Activated CD8-positive, alpha-beta memory T cell treated with anti-CD3 and anti-CD28 coated beads for 24 hours (primary cell): ENCODE results near the gene VSTM1.
"Not testable (repeated sequence)": the region's sequence is repeated elsewhere in the genome, so short reads cannot be mapped to it uniquely, and the experiment has no call there.

Experiments used
- DNase-seq: peaks from one replicate; pipeline ENCODE4 v3.0.0-alpha.2; 2020

VSTM1 gene

GRCh38 chr19:54069470-54069869 lies 5.8 kb upstream of the VSTM1 start:
- no peak for DNase-seq

- no peak for DNase-seq
These were observed 1.1 kb downstream of the VSTM1 start for GRCh38 chr19:54062643-54063042.

- no peak for DNase-seq
These were observed 16.1 kb downstream of the VSTM1 start for GRCh38 chr19:54047616-54048015.

DNA sequence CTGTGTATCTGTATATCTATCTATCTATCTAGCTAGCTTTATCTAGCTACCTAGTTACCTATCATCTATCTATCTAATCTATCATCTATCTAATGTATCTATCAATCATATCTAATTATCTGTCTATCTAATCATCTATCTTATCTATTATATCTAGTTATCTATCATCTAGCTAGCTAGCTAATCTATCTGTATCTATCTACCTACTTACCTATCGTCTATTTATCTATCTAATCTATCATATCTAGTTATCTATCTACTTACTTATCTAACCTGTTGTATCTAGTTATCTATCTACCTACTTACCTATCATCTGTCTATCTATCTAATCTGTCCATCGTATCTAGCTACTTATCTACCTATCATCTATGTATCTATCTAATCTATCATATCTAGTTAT lies 17.9 kb downstream of the VSTM1 start:
- no peak for DNase-seq

DNA sequence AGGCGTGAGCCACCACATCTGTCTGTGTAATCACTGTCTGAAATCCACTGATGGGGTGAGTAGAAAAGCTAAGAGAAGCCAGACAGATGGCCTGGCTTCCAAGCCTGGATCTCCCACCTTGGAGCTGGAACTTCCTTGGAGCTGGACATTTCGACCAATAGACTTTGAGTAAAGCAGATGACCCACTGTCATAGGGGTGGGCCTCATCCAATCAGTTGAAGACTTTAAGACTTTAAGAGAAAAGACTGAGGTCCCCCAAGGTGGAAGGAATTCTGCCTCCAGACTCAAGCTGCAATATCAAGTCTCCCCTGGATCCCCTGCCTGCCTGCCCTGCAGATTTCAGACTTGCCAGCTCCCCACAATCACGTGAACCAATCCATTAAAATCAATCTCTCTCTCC lies 20.7 kb downstream of the VSTM1 start:
- no peak for DNase-seq

GRCh38 chr19:54041969-54042606 lies 21.6 kb downstream of the VSTM1 start:
- no peak for DNase-seq

DNA sequence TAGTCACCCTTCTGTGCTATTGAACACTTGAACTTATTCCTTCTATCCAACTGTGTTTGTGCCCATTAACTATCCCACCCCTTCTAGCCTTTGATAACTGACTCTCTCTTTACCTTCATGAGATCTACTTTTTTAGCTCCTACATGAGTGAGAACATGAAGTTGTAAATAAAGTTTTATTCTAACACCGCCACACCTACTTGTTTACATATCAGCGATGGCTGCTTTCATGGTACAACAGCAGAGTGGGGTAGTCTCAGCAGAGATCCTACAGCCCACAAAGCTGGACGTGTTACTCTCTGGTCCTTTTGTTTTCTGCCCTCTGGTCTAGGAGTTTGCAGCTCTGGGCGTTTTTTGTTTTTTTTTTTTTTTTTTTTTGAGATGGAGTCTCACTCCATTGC lies 23.7 kb downstream of the VSTM1 start:
- no peak for DNase-seq

GRCh38 chr19:54036542-54036941 lies 27.2 kb downstream of the VSTM1 start:
- DNase-seq = not testable (repeated sequence)

DNA sequence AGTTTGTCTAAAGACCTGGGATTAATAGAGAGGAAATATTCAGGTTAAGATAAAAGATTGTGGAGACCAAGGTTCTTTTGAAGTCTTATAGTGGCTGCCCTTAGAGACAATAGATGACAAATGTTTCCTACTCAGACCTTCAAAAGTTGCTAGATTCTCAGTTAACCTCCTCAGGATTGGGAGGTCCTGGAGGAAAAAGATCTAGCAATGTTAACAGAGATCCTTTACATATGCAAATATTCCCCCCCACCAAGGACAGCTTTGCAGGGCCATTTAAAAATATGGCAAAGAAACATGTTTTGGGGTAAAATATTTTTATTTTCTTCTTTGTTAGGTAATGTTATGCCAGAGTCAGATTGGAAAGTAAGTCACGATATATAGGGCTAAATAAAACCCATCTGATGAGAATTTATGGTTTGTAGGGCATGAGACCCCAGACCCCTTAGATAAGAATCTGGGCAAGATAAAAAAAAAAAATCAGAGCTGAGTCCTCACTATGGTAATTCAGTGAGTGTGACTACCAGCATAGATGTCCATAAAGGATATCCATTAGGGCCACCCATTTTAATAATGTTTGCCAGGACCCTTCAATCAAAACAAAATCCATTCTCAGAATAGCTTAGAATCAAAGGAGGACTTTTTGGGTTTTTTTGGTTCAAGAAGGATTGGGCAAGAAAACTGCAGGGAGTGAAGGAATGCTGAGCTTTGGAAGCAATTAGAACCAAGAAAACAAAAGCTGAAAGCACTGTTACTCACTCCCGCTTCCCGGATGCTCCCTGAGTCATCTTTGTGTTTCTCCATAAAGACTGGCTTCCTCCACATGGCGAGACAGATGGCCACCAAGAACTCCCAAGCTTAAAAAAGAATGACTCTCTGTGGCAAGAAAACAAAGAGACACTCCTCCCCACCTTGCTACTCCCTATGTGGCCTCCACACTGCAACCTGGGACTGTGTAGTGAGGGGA lies 28.2 kb downstream of the VSTM1 start:
- DNase-seq = no peak

- DNase-seq = no peak
These were observed 32.7 kb downstream of the VSTM1 start for GRCh38 chr19:54030895-54031586.

DNA sequence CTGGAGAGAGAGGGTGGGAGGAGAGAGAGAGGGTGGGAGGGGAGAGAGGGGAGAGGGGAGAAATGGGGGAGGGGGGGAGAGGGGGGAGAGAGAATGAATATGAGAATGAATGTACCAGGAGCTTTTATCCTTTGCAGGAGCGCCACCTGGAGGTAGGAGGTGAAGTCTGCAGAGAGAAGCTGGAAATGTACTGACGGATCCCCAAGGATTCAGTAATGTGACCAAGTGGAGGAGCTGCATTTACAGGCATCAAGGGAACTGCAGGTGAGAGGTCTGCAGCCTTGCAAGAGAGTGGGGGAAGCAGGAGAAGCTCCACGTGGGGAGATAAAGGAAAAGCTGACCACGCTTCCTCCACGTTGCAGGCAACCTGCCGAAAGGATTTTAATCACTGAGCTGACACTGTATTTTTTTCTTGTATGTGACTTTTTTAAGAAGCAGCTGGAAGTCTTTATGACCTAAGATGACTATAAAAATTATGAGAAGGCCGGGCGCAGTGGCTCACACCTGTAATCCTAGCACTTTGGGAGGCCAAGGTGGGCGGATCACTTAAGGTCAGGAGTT lies 33.7 kb downstream of the VSTM1 start:
- DNase-seq = peak; percentile 72

DNA sequence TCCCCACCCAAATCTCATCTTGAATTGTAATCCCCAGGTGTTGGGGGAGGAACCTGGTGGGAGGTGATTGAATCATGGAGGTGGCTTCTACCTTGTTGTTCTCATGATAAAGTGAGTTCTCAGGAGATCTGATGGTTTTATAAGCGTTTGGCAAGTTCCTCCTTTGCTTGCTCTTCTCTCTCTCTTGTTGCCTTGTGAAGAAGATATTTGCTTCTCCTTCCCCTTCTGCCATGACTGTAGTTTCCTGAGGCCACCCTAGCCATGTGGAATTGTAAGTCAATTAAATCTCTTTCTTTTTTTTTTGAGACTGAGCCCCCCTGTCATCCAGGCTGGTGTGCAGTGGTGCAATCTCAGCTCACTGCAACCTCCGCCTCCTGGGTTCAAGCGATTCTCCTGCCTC lies 34.4 kb downstream of the VSTM1 start:
- DNase-seq = no peak

DNA sequence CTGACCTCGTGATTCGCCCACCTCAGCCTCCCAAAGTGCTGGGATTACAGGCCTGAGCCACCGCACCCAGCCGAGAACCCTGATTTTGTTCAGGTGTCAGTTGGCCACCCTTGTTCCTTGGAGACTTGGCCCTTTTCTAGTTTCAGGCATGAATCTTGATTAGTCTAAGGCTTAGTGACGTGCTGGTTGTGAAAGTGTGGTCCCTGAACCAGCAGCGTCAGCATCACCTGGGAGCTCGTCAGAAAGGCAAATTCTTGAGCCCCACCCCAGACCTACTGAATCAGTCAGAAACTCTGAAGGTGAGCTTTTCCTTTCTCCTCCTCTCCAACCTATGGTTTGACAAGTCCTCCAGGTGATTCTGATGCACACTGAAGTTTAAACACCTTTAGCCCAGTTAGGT lies 37.0 kb downstream of the VSTM1 start:
- DNase-seq = no peak

DNA sequence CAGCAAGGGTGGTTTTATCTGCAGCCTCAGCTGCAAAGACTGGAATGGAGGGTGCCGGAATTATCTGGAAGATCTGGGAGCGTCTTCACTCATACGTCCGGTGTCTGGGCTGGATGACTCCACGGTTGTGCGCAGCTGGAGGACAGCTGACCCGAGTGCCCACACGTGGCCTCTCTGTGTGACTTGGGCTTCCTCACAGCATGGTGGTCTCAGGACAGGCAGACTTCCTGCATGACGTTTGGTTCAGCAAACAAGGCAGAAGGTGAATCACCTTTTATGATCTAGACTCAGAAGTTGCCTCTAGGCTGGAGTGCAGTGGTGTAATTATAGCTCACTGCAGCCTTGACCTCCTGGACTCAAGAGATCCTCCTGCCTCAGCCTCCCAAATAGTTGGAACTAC lies 39.0 kb downstream of the VSTM1 start:
- no peak for DNase-seq

DNA sequence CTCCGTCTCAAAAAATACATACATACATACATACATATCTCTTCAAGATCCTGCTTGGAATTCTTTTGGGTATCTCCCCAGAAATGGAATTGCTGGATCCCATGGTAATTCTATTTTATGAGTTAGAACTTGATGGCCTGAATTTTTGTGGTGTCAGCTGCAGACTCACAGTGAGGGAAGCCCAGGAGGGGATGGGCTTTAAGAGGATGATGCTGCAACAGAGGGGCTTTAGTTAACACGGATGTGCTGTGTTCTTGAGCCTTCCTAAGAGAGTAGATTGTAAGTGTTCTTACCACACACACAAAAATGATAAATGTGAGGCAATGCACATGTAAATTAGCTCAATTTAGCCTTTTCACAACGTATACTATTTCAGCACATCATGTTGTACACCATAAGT lies 40.5 kb downstream of the VSTM1 start:
- no peak for DNase-seq

DNA sequence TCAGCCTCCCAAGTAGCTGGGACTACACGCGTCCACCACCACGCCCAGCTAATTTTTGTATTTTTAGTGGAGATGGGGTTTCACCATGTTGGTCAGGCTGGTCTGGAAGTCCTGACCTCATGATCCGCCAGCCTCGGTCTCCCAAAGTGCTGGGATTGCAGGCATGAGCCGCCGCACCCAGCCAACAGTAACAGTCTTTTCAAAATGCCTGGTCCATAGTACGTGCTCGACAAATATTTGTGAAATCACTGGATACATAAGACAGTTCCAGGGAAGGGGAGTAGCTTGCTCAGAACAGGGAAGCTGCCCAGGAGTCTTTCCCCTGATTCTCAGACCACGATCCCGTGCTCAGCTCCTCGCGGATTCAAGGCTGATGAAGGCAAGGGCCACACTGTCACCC lies 41.8 kb downstream of the VSTM1 start:
- DNase-seq = no peak

DNA sequence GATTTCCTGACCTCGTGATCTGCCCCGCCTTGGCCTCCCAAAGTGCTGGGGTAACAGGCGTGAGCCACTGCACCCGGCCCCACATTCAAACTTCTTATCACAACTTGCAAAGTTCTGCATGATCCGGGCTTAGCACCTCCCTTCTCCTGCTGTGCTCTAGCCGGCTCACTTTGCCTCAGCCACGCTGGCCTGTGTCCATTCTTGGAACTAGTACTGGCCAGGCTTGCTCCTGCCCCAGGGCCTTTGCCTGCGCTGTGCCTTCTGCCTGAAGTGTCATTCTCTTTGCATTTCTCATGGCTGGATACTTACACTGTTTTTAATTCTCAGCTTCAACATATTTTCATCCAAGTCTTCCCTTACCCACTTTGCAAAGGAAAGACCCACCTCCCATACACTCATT lies 42.3 kb downstream of the VSTM1 start:
- no peak for DNase-seq

GRCh38 chr19:54017261-54017660 lies 46.4 kb downstream of the VSTM1 start:
- no peak for DNase-seq

DNA sequence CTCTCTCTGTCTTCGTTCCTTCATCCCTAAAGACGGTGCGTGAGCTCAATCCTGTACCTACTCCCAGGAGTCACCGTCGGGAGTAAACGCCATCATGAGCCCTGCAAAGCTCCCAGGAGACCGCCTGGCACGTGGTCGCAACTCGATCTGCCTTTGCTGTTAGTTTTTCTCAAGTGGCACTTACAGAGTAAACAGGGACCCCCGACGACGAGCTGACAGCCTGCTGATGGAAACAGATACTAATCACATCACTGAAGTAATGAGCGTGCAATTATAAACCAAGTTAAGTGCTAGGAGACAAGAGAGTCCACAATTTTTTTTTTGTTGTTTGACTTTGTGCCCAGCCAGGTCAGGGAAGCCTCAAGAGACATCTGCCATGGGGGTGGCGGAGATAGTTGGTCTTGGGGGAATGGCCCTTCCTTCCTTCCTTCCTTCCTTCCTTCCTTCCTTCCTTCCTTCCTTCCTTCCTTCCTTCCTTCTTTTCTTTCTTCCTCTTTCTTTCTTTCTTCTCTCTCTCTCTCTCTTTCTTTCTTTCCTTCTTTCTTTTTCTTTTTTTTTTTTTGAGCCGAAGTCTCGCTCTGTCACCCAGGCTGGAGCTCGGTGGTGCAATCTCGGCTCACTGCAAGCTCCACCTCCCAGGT lies 48.7 kb downstream of the VSTM1 start:
- no peak for DNase-seq

DNA sequence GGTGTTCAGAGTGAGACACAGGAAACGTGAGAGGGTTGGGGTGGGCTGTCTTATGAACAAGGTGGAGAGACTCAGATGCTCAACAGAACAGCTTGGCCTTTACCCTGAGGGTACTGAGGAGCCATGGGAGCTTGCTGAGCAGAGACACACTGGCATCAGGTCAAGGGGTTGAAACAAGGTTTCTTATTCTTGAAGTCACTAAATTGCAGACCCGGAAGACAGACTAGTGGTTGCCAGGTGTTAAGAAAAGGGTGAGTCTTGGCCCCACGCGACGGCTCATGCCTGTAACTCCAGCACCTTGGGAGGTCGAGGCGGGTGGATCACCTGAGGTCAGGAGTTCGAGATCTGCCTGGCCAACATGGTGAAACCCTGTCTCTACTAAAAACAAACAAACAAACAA lies 49.8 kb downstream of the VSTM1 start:
- no peak for DNase-seq

- no peak for DNase-seq
These were observed 52.0 kb downstream of the VSTM1 start for GRCh38 chr19:54011507-54012211.

DNA sequence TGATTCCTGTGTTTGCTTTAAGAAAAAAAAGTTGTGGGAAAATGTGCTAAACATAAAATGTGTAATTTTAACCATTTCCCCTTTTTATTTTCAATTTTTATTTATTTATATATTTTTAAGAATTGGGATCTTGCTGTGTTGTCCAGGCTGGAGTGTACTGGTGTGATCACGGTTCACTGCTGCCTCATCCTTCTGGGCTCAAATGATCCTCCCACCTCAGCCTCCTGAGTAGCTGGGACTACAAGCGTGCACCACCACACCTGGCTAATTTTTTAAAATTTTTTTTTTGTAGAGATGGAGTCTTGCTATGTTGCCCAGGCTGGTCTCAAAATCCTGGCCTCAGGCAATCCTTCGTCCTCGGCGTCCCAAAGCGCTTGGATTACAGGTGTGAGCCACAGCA lies 53.2 kb downstream of the VSTM1 start:
- no peak for DNase-seq
